HG02798 (cell line): Measurements from ENCODE around the gene PRSS12.
"Not testable (repeated sequence)": the region's sequence is repeated elsewhere in the genome, so short reads cannot be mapped to it uniquely, and the experiment has no call there.

ENCODE experiments used
- ATAC-seq: cut with Tn5 transposase; IDR thresholded peaks from one replicate; pipeline ENCODE4 v1.9.1; 2021; ENCODE audit warnings: mild to moderate bottlenecking; ENCODE audit not compliant: unreplicated experiment, poor library complexity

Gene PRSS12

GRCh38 chr4:118281611-118282442 lies 71.0 kb downstream of the PRSS12 start:
- no peak for ATAC-seq

GRCh38 chr4:118280501-118281218 lies 72.1 kb downstream of the PRSS12 start:
- ATAC-seq: peak; percentile 24

- no peak for ATAC-seq
Measured at GRCh38 chr4:118279920-118280432, 72.8 kb downstream of the PRSS12 start.

GRCh38 chr4:118279328-118279727 lies 73.5 kb downstream of the PRSS12 start:
- ATAC-seq: no peak

- peak; percentile 89 for ATAC-seq
Measured at GRCh38 chr4:118278473-118279274, 74.1 kb downstream of the PRSS12 start.

GRCh38 chr4:118277243-118277642 lies 75.6 kb downstream of the PRSS12 start:
- no peak for ATAC-seq

GRCh38 chr4:118276580-118276979 lies 76.2 kb downstream of the PRSS12 start:
- ATAC-seq: no peak

- ATAC-seq: no peak
Measured at GRCh38 chr4:118273642-118274041, 79.2 kb downstream of the PRSS12 start.

- no peak for ATAC-seq
Measured at GRCh38 chr4:118271788-118272187, 81.0 kb downstream of the PRSS12 start.

GRCh38 chr4:118270492-118270891 lies 82.3 kb downstream of the PRSS12 start:
- peak; percentile 65 for ATAC-seq

GRCh38 chr4:118268780-118269179 lies 84.0 kb downstream of the PRSS12 start:
- ATAC-seq: no peak

- ATAC-seq: not testable (repeated sequence)
Measured at GRCh38 chr4:118266145-118266496, 86.7 kb downstream of the PRSS12 start.

- no peak for ATAC-seq
Measured at GRCh38 chr4:118265312-118266144, 87.3 kb downstream of the PRSS12 start.

- ATAC-seq: no peak
Measured at GRCh38 chr4:118264096-118264495, 88.7 kb downstream of the PRSS12 start.

GRCh38 chr4:118260309-118260708 lies 92.5 kb downstream of the PRSS12 start:
- ATAC-seq: no peak

GRCh38 chr4:118259111-118259510 lies 93.7 kb downstream of the PRSS12 start:
- ATAC-seq: no peak

GRCh38 chr4:118254368-118254767 lies 98.4 kb downstream of the PRSS12 start:
- ATAC-seq: no peak

GRCh38 chr4:118249890-118250289 lies 102.9 kb downstream of the PRSS12 start:
- ATAC-seq: no peak

GRCh38 chr4:118237531-118237930 lies 115.3 kb downstream of the PRSS12 start:
- ATAC-seq: no peak
